H1 (cell line): ENCODE measurements around the gene CDH10. TPM values are rescaled to one million over a fixed set of nuclear protein-coding genes. Genes with fewer than 3 reads are reported as not detected.

Experiments
- ATF3 ChIP-seq: IDR thresholded peaks from 2 replicates; pipeline ENCODE4 v1.6.1; 2011; ENCODE audit warnings: low read depth, mild to moderate bottlenecking, low read length; ENCODE audit not compliant: insufficient read depth
- BRCA1 ChIP-seq: IDR thresholded peaks from 2 replicates; pipeline ENCODE4 v1.6.1; 2012; ENCODE audit warnings: low read depth, low read length, improper control_type of control experiment
- EP300 ChIP-seq, 2 experiments: IDR thresholded peaks; 1 replicate in 1 of 2; 2 replicates in 1 of 2; pipeline ENCODE4 v1.6.1; 2011 to 2012; ENCODE audit warnings: low read depth in 2 of 2, low read length in 2 of 2, mild to moderate bottlenecking in 2 of 2, borderline replicate concordance in 1 of 2, inconsistent platforms in 1 of 2, moderate library complexity in 1 of 2
- JUN ChIP-seq: IDR thresholded peaks from 2 replicates; pipeline ENCODE4 v1.6.1; 2011; ENCODE audit warnings: low read depth, mild to moderate bottlenecking, improper control_type of control experiment, low read length
- SAP30 ChIP-seq: fragments of 300-600 bp; sonication (generic); IDR thresholded peaks from 2 replicates; pipeline ENCODE4 v1.7.1; 2012; ENCODE audit warnings: low read length, moderate library complexity, mild to moderate bottlenecking, inconsistent platforms; ENCODE audit not compliant: insufficient read depth, insufficient replicate concordance
- SRF ChIP-seq: IDR thresholded peaks from 2 replicates; pipeline ENCODE4 v1.6.1; 2011; ENCODE audit warnings: mild to moderate bottlenecking, low read depth, low read length, moderate library complexity
- YY1 ChIP-seq: IDR thresholded peaks from 2 replicates; pipeline ENCODE4 v1.6.1; 2011; ENCODE audit warnings: low read depth, mild to moderate bottlenecking, low read length
- ZNF274 ChIP-seq: IDR thresholded peaks from 2 replicates; pipeline ENCODE4 v1.7.0; 2012; ENCODE audit warnings: low read length, borderline replicate concordance; ENCODE audit errors: extremely low read depth
- polyA plus RNA-seq, 7 experiments: library from polyadenylated mRNA; depleted of rRNA in 3 of 7; stranded (reverse) in 5 of 7; unstranded in 2 of 7; fragments of >200 nt in 5 of 7; fragments of 200-250 nt in 2 of 7; gene quantifications; 1 replicate in 5 of 7; 2 replicates in 1 of 7; 4 replicates in 1 of 7; pipeline versions ENCODE4 v1.2.1 to v1.2.3, GENCODE V29; 2011 to 2013; ENCODE audit warnings: missing spikeins in 2 of 7, mixed read lengths in 2 of 7
- total RNA-seq: library from RNA; stranded (reverse); fragmentation: NEBNext Ultra II Directional; extraction: Animal tissue kit (Norgen Biotek cat#: 25700); gene quantifications from 2 replicates; pipeline ENCODE4 v1.2.1, GENCODE V29; 2021
- TF ChIP-seq, protein P1 (sequence below): fragments of 300-600 bp; sonication (generic); IDR thresholded peaks from 2 replicates; pipeline ENCODE4 v1.7.1; 2012; ENCODE audit warnings: low read length, moderate library complexity, mild to moderate bottlenecking, inconsistent platforms; ENCODE audit not compliant: insufficient replicate concordance

Gene CDH10
- total and polyA plus RNA-seq, 2 of the 8 experiments (the other 6 are each of a cell fraction or from before 2014, with no cell fraction given) = 0.11 TPM; not detected in 1

DNA sequence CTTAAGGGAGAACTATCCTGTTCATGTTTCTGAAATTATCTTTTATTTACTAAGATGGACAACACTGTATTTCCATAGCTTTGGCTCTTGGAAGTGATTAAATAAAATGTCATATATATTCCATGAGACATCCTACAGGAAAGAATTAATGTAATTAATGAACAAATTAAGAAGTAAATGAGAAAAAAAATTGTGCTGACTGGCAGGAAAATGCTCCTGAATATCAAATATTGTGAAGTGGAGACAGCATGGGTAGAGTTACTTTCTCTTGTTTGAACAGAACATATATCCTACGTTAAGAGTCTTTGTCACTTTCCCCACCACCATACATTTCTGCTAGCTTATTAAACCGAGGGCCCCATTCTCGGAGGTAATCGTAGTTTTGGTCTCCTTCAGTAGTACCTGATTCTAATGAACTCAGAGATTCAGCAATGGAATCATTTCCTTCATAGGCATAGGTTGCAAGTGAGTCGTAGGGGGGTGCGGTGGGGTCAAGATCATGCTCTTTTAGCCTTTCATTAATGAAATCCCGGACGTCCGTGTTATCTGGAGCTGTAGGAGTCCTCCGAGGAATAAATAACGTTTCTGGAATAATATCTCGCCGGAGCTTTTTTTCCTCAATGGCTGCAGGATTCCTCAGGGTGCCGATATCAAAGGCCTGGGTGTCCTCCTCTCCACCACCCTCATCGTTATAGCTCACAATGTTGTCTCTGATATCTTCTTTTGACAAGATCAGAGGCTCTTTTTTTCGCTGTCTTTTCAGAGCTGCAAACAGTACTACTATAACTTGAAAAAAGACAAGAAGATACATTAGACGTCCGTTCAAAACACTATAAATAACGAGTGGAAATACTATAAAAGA lies 157.2 kb downstream of the CDH10 start (continued):
- TF ChIP-seq YY1 (no peak), ZNF274 (no peak), BRCA1 (no peak), SRF (no peak), JUN (no peak), SAP30 (no peak), ATF3 (no peak), EP300 (IDR thresholded peaks at IDR 0.05; ENCODE audit: borderline replicate concordance in 1 of 2, low read depth in 2 of 2, low read length in 2 of 2) (no peak)
- TF ChIP-seq, protein P1, sequence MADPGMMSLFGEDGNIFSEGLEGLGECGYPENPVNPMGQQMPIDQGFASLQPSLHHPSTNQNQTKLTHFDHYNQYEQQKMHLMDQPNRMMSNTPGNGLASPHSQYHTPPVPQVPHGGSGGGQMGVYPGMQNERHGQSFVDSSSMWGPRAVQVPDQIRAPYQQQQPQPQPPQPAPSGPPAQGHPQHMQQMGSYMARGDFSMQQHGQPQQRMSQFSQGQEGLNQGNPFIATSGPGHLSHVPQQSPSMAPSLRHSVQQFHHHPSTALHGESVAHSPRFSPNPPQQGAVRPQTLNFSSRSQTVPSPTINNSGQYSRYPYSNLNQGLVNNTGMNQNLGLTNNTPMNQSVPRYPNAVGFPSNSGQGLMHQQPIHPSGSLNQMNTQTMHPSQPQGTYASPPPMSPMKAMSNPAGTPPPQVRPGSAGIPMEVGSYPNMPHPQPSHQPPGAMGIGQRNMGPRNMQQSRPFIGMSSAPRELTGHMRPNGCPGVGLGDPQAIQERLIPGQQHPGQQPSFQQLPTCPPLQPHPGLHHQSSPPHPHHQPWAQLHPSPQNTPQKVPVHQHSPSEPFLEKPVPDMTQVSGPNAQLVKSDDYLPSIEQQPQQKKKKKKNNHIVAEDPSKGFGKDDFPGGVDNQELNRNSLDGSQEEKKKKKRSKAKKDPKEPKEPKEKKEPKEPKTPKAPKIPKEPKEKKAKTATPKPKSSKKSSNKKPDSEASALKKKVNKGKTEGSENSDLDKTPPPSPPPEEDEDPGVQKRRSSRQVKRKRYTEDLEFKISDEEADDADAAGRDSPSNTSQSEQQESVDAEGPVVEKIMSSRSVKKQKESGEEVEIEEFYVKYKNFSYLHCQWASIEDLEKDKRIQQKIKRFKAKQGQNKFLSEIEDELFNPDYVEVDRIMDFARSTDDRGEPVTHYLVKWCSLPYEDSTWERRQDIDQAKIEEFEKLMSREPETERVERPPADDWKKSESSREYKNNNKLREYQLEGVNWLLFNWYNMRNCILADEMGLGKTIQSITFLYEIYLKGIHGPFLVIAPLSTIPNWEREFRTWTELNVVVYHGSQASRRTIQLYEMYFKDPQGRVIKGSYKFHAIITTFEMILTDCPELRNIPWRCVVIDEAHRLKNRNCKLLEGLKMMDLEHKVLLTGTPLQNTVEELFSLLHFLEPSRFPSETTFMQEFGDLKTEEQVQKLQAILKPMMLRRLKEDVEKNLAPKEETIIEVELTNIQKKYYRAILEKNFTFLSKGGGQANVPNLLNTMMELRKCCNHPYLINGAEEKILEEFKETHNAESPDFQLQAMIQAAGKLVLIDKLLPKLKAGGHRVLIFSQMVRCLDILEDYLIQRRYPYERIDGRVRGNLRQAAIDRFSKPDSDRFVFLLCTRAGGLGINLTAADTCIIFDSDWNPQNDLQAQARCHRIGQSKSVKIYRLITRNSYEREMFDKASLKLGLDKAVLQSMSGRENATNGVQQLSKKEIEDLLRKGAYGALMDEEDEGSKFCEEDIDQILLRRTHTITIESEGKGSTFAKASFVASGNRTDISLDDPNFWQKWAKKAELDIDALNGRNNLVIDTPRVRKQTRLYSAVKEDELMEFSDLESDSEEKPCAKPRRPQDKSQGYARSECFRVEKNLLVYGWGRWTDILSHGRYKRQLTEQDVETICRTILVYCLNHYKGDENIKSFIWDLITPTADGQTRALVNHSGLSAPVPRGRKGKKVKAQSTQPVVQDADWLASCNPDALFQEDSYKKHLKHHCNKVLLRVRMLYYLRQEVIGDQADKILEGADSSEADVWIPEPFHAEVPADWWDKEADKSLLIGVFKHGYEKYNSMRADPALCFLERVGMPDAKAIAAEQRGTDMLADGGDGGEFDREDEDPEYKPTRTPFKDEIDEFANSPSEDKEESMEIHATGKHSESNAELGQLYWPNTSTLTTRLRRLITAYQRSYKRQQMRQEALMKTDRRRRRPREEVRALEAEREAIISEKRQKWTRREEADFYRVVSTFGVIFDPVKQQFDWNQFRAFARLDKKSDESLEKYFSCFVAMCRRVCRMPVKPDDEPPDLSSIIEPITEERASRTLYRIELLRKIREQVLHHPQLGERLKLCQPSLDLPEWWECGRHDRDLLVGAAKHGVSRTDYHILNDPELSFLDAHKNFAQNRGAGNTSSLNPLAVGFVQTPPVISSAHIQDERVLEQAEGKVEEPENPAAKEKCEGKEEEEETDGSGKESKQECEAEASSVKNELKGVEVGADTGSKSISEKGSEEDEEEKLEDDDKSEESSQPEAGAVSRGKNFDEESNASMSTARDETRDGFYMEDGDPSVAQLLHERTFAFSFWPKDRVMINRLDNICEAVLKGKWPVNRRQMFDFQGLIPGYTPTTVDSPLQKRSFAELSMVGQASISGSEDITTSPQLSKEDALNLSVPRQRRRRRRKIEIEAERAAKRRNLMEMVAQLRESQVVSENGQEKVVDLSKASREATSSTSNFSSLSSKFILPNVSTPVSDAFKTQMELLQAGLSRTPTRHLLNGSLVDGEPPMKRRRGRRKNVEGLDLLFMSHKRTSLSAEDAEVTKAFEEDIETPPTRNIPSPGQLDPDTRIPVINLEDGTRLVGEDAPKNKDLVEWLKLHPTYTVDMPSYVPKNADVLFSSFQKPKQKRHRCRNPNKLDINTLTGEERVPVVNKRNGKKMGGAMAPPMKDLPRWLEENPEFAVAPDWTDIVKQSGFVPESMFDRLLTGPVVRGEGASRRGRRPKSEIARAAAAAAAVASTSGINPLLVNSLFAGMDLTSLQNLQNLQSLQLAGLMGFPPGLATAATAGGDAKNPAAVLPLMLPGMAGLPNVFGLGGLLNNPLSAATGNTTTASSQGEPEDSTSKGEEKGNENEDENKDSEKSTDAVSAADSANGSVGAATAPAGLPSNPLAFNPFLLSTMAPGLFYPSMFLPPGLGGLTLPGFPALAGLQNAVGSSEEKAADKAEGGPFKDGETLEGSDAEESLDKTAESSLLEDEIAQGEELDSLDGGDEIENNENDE = no peak
